Adrenal gland (tissue), 5 donors: ENCODE results near the gene CEMIP2.

ENCODE experiments used
- POLR2A ChIP-seq, 2 donors: fragments of 450-650 bp; IDR thresholded peaks; one replicate each; pipeline ENCODE4 v1.6.1; 2017; ENCODE audit warnings: antibody characterized with exemption in 2 of 2, mild to moderate bottlenecking in 2 of 2, moderate library complexity in 1 of 2
- TF ChIP-seq, protein P1 (sequence below), 6 experiments: fragments of 450-650 bp in 4 of 6; fragments of 200-600 bp in 2 of 6; sonication (generic) in 1 of 6; IDR thresholded peaks; 1 replicate in 5 of 6; 2 replicates in 1 of 6; pipeline versions ENCODE4 v1.5.1 to v1.8.0; 2016 to 2021; ENCODE audit warnings: antibody characterized with exemption in 6 of 6, mild to moderate bottlenecking in 2 of 6, moderate library complexity in 1 of 6
- donor health status: DM: no; HTN: no; CAD: no.

GRCh38 chr9:71758277-71758676, 10.0 kb downstream of the CEMIP2 start:
- no peak for TF ChIP-seq POLR2A (IDR thresholded peaks at IDR 0.05)
- TF ChIP-seq, protein P1, sequence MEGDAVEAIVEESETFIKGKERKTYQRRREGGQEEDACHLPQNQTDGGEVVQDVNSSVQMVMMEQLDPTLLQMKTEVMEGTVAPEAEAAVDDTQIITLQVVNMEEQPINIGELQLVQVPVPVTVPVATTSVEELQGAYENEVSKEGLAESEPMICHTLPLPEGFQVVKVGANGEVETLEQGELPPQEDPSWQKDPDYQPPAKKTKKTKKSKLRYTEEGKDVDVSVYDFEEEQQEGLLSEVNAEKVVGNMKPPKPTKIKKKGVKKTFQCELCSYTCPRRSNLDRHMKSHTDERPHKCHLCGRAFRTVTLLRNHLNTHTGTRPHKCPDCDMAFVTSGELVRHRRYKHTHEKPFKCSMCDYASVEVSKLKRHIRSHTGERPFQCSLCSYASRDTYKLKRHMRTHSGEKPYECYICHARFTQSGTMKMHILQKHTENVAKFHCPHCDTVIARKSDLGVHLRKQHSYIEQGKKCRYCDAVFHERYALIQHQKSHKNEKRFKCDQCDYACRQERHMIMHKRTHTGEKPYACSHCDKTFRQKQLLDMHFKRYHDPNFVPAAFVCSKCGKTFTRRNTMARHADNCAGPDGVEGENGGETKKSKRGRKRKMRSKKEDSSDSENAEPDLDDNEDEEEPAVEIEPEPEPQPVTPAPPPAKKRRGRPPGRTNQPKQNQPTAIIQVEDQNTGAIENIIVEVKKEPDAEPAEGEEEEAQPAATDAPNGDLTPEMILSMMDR (IDR thresholded peaks at IDR 0.05), result no peak
